Measurements from ENCODE around the gene NDUFB10. TPM values are rescaled to one million over a fixed set of nuclear protein-coding genes. Genes with fewer than 3 reads are reported as not detected.
A peak's percentile ranks its signal among the peaks of the same experiment; 100 is the strongest.

NDUFB10 gene
- total RNA-seq, 2 experiments from 2014 or later = 108 to 115 TPM

DNA sequence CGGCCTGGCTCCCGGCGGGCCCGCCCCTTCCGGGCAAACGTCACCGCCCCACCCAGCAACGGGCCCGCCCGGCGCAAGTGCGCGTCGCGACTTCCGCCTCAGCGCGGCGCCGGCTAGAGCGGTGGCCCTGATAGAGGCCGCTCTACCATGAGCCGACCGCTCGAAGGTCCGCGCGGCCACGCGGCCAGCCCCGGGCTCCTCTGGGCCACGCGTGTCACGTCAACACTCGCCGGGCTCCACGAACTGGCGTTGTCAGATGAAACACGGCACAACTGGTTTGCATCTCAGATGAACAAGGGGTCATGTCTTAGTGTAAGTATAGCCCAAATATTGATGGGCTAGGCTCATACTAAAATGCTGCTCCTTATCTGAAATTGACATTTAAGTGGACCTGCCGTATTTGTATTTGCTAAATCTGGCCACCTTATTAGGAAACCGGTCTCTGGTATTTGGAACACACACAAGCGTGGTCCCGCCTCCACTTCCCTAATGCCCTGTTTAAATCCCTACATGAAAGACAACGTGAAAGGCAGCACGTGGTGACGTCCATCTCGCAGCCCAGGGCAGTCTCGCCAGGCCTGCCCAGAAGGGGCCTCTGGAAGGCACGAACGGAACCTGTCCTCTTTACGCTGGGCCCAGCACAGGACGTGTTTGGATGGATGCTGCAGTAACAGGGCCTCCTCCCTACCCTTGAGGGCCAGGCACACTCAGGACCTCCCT lies 50.6 kb downstream of the NDUFB10 start, which contains the start of gene ZNF598:
Gene ZNF598, minus strand, starts transcription at position 31 of the 720 bp plus-strand sequence.
- no peaks in the 10 kb centered on the region for H3K36me3 Mint-ChIP-seq
- POLR2A ChIA-PET = interaction anchor here (1.2 to 1.8 kb wide), 2 partner anchors 17 to 145 kb away, joined by 3 to 17 read pairs; partner anchors contain the start of genes NHERF2 and TRAF7
- peak within 1 kb of the TSS; percentile 93 for H3K4me3 Mint-ChIP-seq
- ATAC-seq (ENCODE audit: low read depth) (peak; percentile 86), DNase-seq (peak; percentile 91)
- peak within 1 kb of the TSS; percentile 92 for H3K27ac Mint-ChIP-seq
- H3K27me3 Mint-ChIP-seq = no peaks in the 10 kb centered on the region
- H3K4me1 Mint-ChIP-seq = peaks cover 25% of the 10 kb centered on the region
- H3K9me3 Mint-ChIP-seq = no peaks in the 10 kb centered on the region

Other genes with a start within 250 kb of the NDUFB10 start
- 10 to 100 TPM; 58.1 to 60.9 TPM for gene NME3, start 188.0 kb upstream of the NDUFB10 start, total RNA-seq
- gene EME2, start 186.7 kb upstream of the NDUFB10 start, total RNA-seq = 10 to 100 TPM; 28.7 to 36.3 TPM
- 100 to 1,000 TPM in 1 of 2 experiments, 10 to 100 TPM in 1; 91.6 to 103 TPM for gene MRPS34, start 186.4 kb upstream of the NDUFB10 start, total RNA-seq
- gene SPSB3, start 177.0 kb upstream of the NDUFB10 start, total RNA-seq = 10 to 100 TPM; 67.8 to 74.1 TPM
- 10 to 100 TPM; 55.6 to 55.9 TPM for gene NUBP2, start 176.6 kb upstream of the NDUFB10 start, total RNA-seq
- gene IGFALS, start 165.8 kb upstream of the NDUFB10 start, total RNA-seq = under 1 TPM; 0.23 to 0.55 TPM
- 10 to 100 TPM; 48.7 to 51.6 TPM for gene HAGH, start 132.7 kb upstream of the NDUFB10 start, total RNA-seq
- 10 to 100 TPM; 12.0 to 12.2 TPM for gene FAHD1, start 132.3 kb upstream of the NDUFB10 start, total RNA-seq
- gene MEIOB, start 87.4 kb upstream of the NDUFB10 start, total RNA-seq = not detected
- gene HS3ST6, start 41.1 kb upstream of the NDUFB10 start, total RNA-seq = not detected
- gene MSRB1, start 16.3 kb upstream of the NDUFB10 start, total RNA-seq = 10 to 100 TPM; 12.0 to 12.5 TPM
- not detected for gene RPL3L, start 4.8 kb upstream of the NDUFB10 start, total RNA-seq
- 1,000 to 10,000 TPM; 2,404 to 2,409 TPM for gene RPS2, start 5.3 kb downstream of the NDUFB10 start, total RNA-seq
- not detected for gene RNF151, start 7.3 kb downstream of the NDUFB10 start, total RNA-seq
- gene TBL3, start 12.5 kb downstream of the NDUFB10 start, total RNA-seq = 10 to 100 TPM; 29.4 to 30.7 TPM
- 1 to 10 TPM in 1 of 2 experiments, under 1 TPM in 1; 0.58 to 1.8 TPM for gene NOXO1, start 21.9 kb downstream of the NDUFB10 start, total RNA-seq
- 10 to 100 TPM; 28.8 to 31.9 TPM for gene GFER, start 24.7 kb downstream of the NDUFB10 start, total RNA-seq
- 1 to 10 TPM; 2.0 to 2.2 TPM for gene SYNGR3, start 30.4 kb downstream of the NDUFB10 start, total RNA-seq
- gene ZNF598, start 50.3 kb downstream of the NDUFB10 start, total RNA-seq = 10 to 100 TPM; 67.8 to 77.1 TPM
- under 1 TPM in 1 of 2 experiments, not detected in 1; 0.42 TPM for gene NPW, start 60.2 kb downstream of the NDUFB10 start, total RNA-seq
- gene NHERF2, start 67.4 kb downstream of the NDUFB10 start, total RNA-seq = 1 to 10 TPM; 4.2 to 4.3 TPM
- 10 to 100 TPM; 19.4 to 20.7 TPM for gene NTHL1, start 88.3 kb downstream of the NDUFB10 start, total RNA-seq
- gene TSC2, start 88.4 kb downstream of the NDUFB10 start, total RNA-seq = 100 to 1,000 TPM; 113 to 125 TPM
- gene PKD1, start 176.4 kb downstream of the NDUFB10 start, total RNA-seq = 10 to 100 TPM; 95.5 to 97.3 TPM
- gene RAB26, start 189.1 kb downstream of the NDUFB10 start, total RNA-seq = under 1 TPM; 0.40 to 0.69 TPM
- gene TRAF7, start 196.2 kb downstream of the NDUFB10 start, total RNA-seq = 10 to 100 TPM; 50.2 to 51.8 TPM
- 1 to 10 TPM in 1 of 2 experiments, under 1 TPM in 1; 0.88 to 1.1 TPM for gene CASKIN1, start 237.1 kb downstream of the NDUFB10 start, total RNA-seq
- gene MLST8, start 245.9 kb downstream of the NDUFB10 start, total RNA-seq = 10 to 100 TPM; 32.1 to 33.1 TPM